Measurements from ENCODE around the gene ASXL2.

GRCh38 chr2:25742501-25742900, 135.8 kb downstream of the ASXL2 start:
- TF ChIP-seq SP1 (IDR thresholded peaks at IDR 0.05) (no peak), BHLHE40 (IDR thresholded peaks at IDR 0.05; ENCODE audit: borderline replicate concordance) (no peak), FOXM1 (IDR thresholded peaks at IDR 0.05; ENCODE audit: borderline replicate concordance) (no peak), SUZ12 (IDR thresholded peaks at IDR 0.05) (no peak), FOXA1 (IDR thresholded peaks at IDR 0.05) (no peak), ZNF384 (IDR thresholded peaks at IDR 0.05) (no peak), FOXK2 (IDR thresholded peaks at IDR 0.05) (no peak), L3MBTL2 (conservative IDR thresholded peaks at IDR 0.05) (no peak)
